H1 (cell line): ENCODE measurements around the gene CBLB. TPM values are rescaled to one million over a fixed set of nuclear protein-coding genes. Genes with fewer than 3 reads are reported as not detected.

Experiments
- ATF3 ChIP-seq: IDR thresholded peaks from 2 replicates; pipeline ENCODE4 v1.6.1; 2011; ENCODE audit warnings: low read depth, mild to moderate bottlenecking, low read length; ENCODE audit not compliant: insufficient read depth
- BACH1 ChIP-seq: IDR thresholded peaks from 2 replicates; pipeline ENCODE4 v1.6.1; 2012; ENCODE audit warnings: low read length, improper control_type of control experiment
- BRCA1 ChIP-seq: IDR thresholded peaks from 2 replicates; pipeline ENCODE4 v1.6.1; 2012; ENCODE audit warnings: low read depth, low read length, improper control_type of control experiment
- CHD7 ChIP-seq: fragments of 300-600 bp; sonication (generic); IDR thresholded peaks from 2 replicates; pipeline ENCODE4 v1.7.1; 2012; ENCODE audit warnings: low read length, moderate library complexity, mild to moderate bottlenecking, inconsistent platforms; ENCODE audit not compliant: insufficient replicate concordance
- MAX ChIP-seq: IDR thresholded peaks from 2 replicates; pipeline ENCODE4 v1.6.1; 2012; ENCODE audit warnings: inconsistent platforms
- NANOG ChIP-seq: IDR thresholded peaks from 2 replicates; pipeline ENCODE4 v1.6.1; 2011; ENCODE audit warnings: low read length, low read depth, mild to moderate bottlenecking, inconsistent platforms; ENCODE audit not compliant: insufficient read depth, poor library complexity, severe bottlenecking
- NRF1 ChIP-seq: IDR thresholded peaks from 2 replicates; pipeline ENCODE4 v1.6.1; 2011; ENCODE audit warnings: mild to moderate bottlenecking, low read depth, low read length, improper control_type of control experiment
- PHF8 ChIP-seq: fragments of 200-600 bp; sonication (generic); conservative IDR thresholded peaks from 2 replicates; pipeline ENCODE4 v1.7.1; 2012; ENCODE audit warnings: low read depth, mild to moderate bottlenecking, inconsistent platforms, low read length, moderate library complexity
- RNF2 ChIP-seq: fragments of 200-900, 300-1000 bp; sonication (generic); IDR thresholded peaks from 2 replicates; pipeline ENCODE4 v1.7.1; 2016; ENCODE audit warnings: borderline replicate concordance, low read depth, mild to moderate bottlenecking, antibody characterized with exemption, low read length; ENCODE audit not compliant: poor library complexity, severe bottlenecking; ENCODE audit errors: missing control alignments
- SIX5 ChIP-seq: IDR thresholded peaks from 2 replicates; pipeline ENCODE4 v1.6.1; 2011; ENCODE audit warnings: mild to moderate bottlenecking, low read depth, low read length
- TEAD4 ChIP-seq: IDR thresholded peaks from 2 replicates; pipeline ENCODE4 v1.6.1; 2012; ENCODE audit warnings: low read depth, low read length, inconsistent platforms, mixed read lengths
- polyA plus RNA-seq, 7 experiments: library from polyadenylated mRNA; depleted of rRNA in 3 of 7; stranded (reverse) in 5 of 7; unstranded in 2 of 7; fragments of >200 nt in 5 of 7; fragments of 200-250 nt in 2 of 7; gene quantifications; 1 replicate in 5 of 7; 2 replicates in 1 of 7; 4 replicates in 1 of 7; pipeline versions ENCODE4 v1.2.1 to v1.2.3, GENCODE V29; 2011 to 2013; ENCODE audit warnings: missing spikeins in 2 of 7, mixed read lengths in 2 of 7
- total RNA-seq: library from RNA; stranded (reverse); fragmentation: NEBNext Ultra II Directional; extraction: Animal tissue kit (Norgen Biotek cat#: 25700); gene quantifications from 2 replicates; pipeline ENCODE4 v1.2.1, GENCODE V29; 2021

The CBLB gene
- total and polyA plus RNA-seq, 2 of the 8 experiments (the other 6 are each of a cell fraction or from before 2014, with no cell fraction given) = 14.5 to 26.0 TPM

GRCh38 chr3:105907777-105908176, 39.0 kb upstream of the CBLB start (continued):
- TF ChIP-seq CHD7 = no peak
- TF ChIP-seq RNF2 = no peak
- no peak for TF ChIP-seq NANOG
- TF ChIP-seq ATF3 = no peak
- TF ChIP-seq MAX = no peak
- TF ChIP-seq BRCA1 = no peak
- TF ChIP-seq SIX5 = no peak
- TF ChIP-seq PHF8 = no peak
- no peak for TF ChIP-seq BACH1
- no peak for TF ChIP-seq NRF1
- no peak for TF ChIP-seq TEAD4
